Keratinocyte (primary cell): ENCODE results near the gene ST8SIA2. TPM values are rescaled to one million over a fixed set of nuclear protein-coding genes. Genes with fewer than 3 reads are reported as not detected.

Source experiments
- DNase-seq: peaks from one replicate; pipeline ENCODE4 v3.0.0-alpha.2; 2011; ENCODE audit warnings: low read depth, missing footprints, low spot score
- FAIRE-seq: peaks from 2 replicates; lab custom pipeline; 2011; peaks lifted over from hg19 to GRCh38; lab: Jason Lieb, UNC
- H2AFZ ChIP-seq: 2 replicates; pipeline ENCODE4 v1.6.0; 2012; ENCODE audit warnings: low read length, control low read depth, inconsistent platforms; ENCODE audit not compliant: control insufficient read depth
- H3K27ac ChIP-seq: 2 replicates; pipeline ENCODE4 v1.5.1; 2011; ENCODE audit warnings: low read length; ENCODE audit not compliant: control insufficient read depth, insufficient read depth
- H3K27me3 ChIP-seq: 3 replicates; pipeline ENCODE4 v1.6.0; 2011; ENCODE audit warnings: low read length; ENCODE audit not compliant: control insufficient read depth, insufficient read depth; ENCODE audit errors: extremely low read depth
- H3K36me3 ChIP-seq, 2 experiments: 2 replicates in 1 of 2; 3 replicates in 1 of 2; pipeline ENCODE4 v1.5.1; 2011; ENCODE audit warnings: low read length in 2 of 2, mild to moderate bottlenecking in 1 of 2; ENCODE audit not compliant: control insufficient read depth in 2 of 2, insufficient read depth in 2 of 2; ENCODE audit errors: extremely low read depth in 1 of 2
- H3K4me1 ChIP-seq: 3 replicates; pipeline ENCODE4 v1.5.1; 2011; ENCODE audit warnings: low read length; ENCODE audit not compliant: control insufficient read depth, insufficient read depth; ENCODE audit errors: extremely low read depth
- H3K4me2 ChIP-seq: 3 replicates; pipeline ENCODE4 v1.6.0; 2011; ENCODE audit warnings: low read depth, low read length; ENCODE audit not compliant: control insufficient read depth, insufficient read depth; ENCODE audit errors: extremely low read depth
- H3K4me3 ChIP-seq, 3 experiments: fragments of 200-600 bp in 1 of 3; sonication (generic) in 1 of 3; 2 replicates in 2 of 3; 3 replicates in 1 of 3; pipeline ENCODE4 v1.5.1; 2011 to 2016; ENCODE audit warnings: low read length in 3 of 3, mild to moderate bottlenecking in 3 of 3, control low read depth in 2 of 3, inconsistent platforms in 1 of 3, low read depth in 1 of 3, mixed read lengths in 1 of 3, mixed run types in 1 of 3, moderate library complexity in 1 of 3; ENCODE audit not compliant: control insufficient read depth in 2 of 3, insufficient read depth in 2 of 3; ENCODE audit errors: extremely low read depth in 1 of 3
- H3K79me2 ChIP-seq: 2 replicates; pipeline ENCODE4 v1.6.0; 2012; ENCODE audit warnings: low read length; ENCODE audit not compliant: control insufficient read depth, insufficient read depth
- H3K9ac ChIP-seq: 3 replicates; pipeline ENCODE4 v1.6.0; 2011; ENCODE audit warnings: low read length; ENCODE audit not compliant: control insufficient read depth, insufficient read depth; ENCODE audit errors: extremely low read depth
- H3K9me1 ChIP-seq: 3 replicates; pipeline ENCODE4 v1.6.0; 2011; ENCODE audit warnings: low read length; ENCODE audit not compliant: control insufficient read depth, insufficient read depth; ENCODE audit errors: extremely low read depth
- H3K9me3 ChIP-seq: 2 replicates; pipeline ENCODE4 v1.5.1; 2012; ENCODE audit warnings: low read depth, low read length; ENCODE audit not compliant: control insufficient read depth
- H4K20me1 ChIP-seq: 3 replicates; pipeline ENCODE4 v1.6.0; 2011; ENCODE audit warnings: low read length; ENCODE audit not compliant: control insufficient read depth, insufficient read depth; ENCODE audit errors: extremely low read depth
- CTCF ChIP-seq, 3 experiments: IDR thresholded peaks in 1 of 3; conservative IDR thresholded peaks in 1 of 3; optimal IDR thresholded peaks in 1 of 3; 2 replicates in 2 of 3; 3 replicates in 1 of 3; pipeline versions ENCODE3 to v1.5.1; 2011; ENCODE audit warnings: low read length in 3 of 3, mild to moderate bottlenecking in 3 of 3, moderate library complexity in 2 of 3, control low read depth in 1 of 3, inconsistent platforms in 1 of 3; ENCODE audit not compliant: insufficient read depth in 2 of 3; ENCODE audit errors: extremely low read depth in 1 of 3
- EZH2 ChIP-seq: IDR thresholded peaks from one replicate; pipeline ENCODE4 v1.6.1; 2012; ENCODE audit warnings: inconsistent platforms, mild to moderate bottlenecking, low read length, moderate library complexity
- dilution Hi-C: fragments of 300-500 bp; cut with MboI; formaldehyde crosslinking; loops from one replicate; pipeline ENCODE4 v1.7.0; 2020; ENCODE audit warnings: low sequenced_read_pairs; ENCODE audit not compliant: extremely low pct_ligation_motif_present
- polyA plus RNA-seq, 5 experiments: library from polyadenylated mRNA; depleted of rRNA in 3 of 5; stranded (reverse) in 3 of 5; stranded (forward) in 1 of 5; unstranded in 1 of 5; fragments of >200 nt; gene quantifications; 1 replicate in 1 of 5; 2 replicates in 3 of 5; 3 replicates in 1 of 5; pipeline versions ENCODE4 v1.2.1 to v1.2.3, GENCODE V29; 2011 to 2012; ENCODE audit warnings: missing spikeins in 2 of 5, low read depth in 1 of 5, low replicate concordance in 1 of 5

Gene ST8SIA2
- polyA plus RNA-seq, 1 donor (not counting 4 experiments of a cell fraction or from before 2014, with no cell fraction given) = 0.22 TPM

- no peaks in the 10 kb centered on the region for H3K27me3 ChIP-seq
- H3K9me3 ChIP-seq = no peaks in the 10 kb centered on the region
- no peaks in the 10 kb centered on the region for H4K20me1 ChIP-seq
- H3K36me3 ChIP-seq = no peaks in the 10 kb centered on the region
- H3K9ac ChIP-seq = no peak overlapping the region
- H3K79me2 ChIP-seq = no peaks in the 10 kb centered on the region
- H3K4me2 ChIP-seq = no peak overlapping the region
- H3K9me1 ChIP-seq = no peaks in the 10 kb centered on the region
- no peak for TF ChIP-seq EZH2
- TF ChIP-seq CTCF (optimal IDR thresholded peaks at IDR 0.05 in 1 of 3, IDR thresholded peaks at IDR 0.05 in 1 of 3, conservative IDR thresholded peaks at IDR 0.05 in 1 of 3; ENCODE audit: extremely low read depth in 1 of 3, insufficient read depth in 2 of 3, low read length in 3 of 3) = no peak
- H2AFZ ChIP-seq = no peak overlapping the region
- dilution Hi-C loops = no loop called here
- no peak overlapping the region for H3K27ac ChIP-seq
- no peak for DNase-seq
- H3K4me3 ChIP-seq = no peak overlapping the region
- FAIRE-seq = no peak
- H3K4me1 ChIP-seq = no peaks in the 10 kb centered on the region
These were observed 41.5 kb downstream of the ST8SIA2 start for GRCh38 chr15:92435145-92435544.

GRCh38 chr15:92438471-92438870 lies 44.8 kb downstream of the ST8SIA2 start:
- H3K9me3 ChIP-seq = no peaks in the 10 kb centered on the region
- H3K79me2 ChIP-seq = no peaks in the 10 kb centered on the region
- DNase-seq = no peak
- no peak overlapping the region for H2AFZ ChIP-seq
- H3K4me1 ChIP-seq = no peaks in the 10 kb centered on the region
- dilution Hi-C loops = no loop called here
- H3K4me3 ChIP-seq = no peak overlapping the region
- no peaks in the 10 kb centered on the region for H3K9me1 ChIP-seq
- TF ChIP-seq EZH2 (no peak), CTCF (optimal IDR thresholded peaks at IDR 0.05 in 1 of 3, IDR thresholded peaks at IDR 0.05 in 1 of 3, conservative IDR thresholded peaks at IDR 0.05 in 1 of 3; ENCODE audit: extremely low read depth in 1 of 3, insufficient read depth in 2 of 3, low read length in 3 of 3) (no peak)
- H3K27ac ChIP-seq = no peak overlapping the region
- no peaks in the 10 kb centered on the region for H4K20me1 ChIP-seq
- no peaks in the 10 kb centered on the region for H3K36me3 ChIP-seq
- FAIRE-seq = no peak
- no peak overlapping the region for H3K9ac ChIP-seq
- no peaks in the 10 kb centered on the region for H3K27me3 ChIP-seq
- no peak overlapping the region for H3K4me2 ChIP-seq
